Spleen (tissue), 7 donors: Measurements from ENCODE around the gene DLG1.

Experiments used
- CTCF ChIP-seq, 11 experiments: fragments of 200-600 bp in 7 of 11; fragments of 450-650 bp in 4 of 11; sonication (generic) in 4 of 11; IDR thresholded peaks in 8 of 11; conservative IDR thresholded peaks in 3 of 11; 1 replicate in 7 of 11; 2 replicates in 4 of 11; pipeline versions ENCODE4 v1.4.0 to v1.8.0; 2016 to 2021; ENCODE audit warnings: antibody characterized with exemption in 11 of 11, inconsistent platforms in 4 of 11, mild to moderate bottlenecking in 1 of 11
- POLR2A ChIP-seq, 3 donors: fragments of 450-650 bp; IDR thresholded peaks; one replicate each; pipeline ENCODE4 v1.5.1; 2017; ENCODE audit warnings: antibody characterized with exemption in 3 of 3, mild to moderate bottlenecking in 1 of 3
- donor health status: DM: no; HTN: no; CAD: no; lungs with moderate emphysema.
- donor health status: DM: no; HTN: no; CAD: no.
- donor health status: DM: no; HTN: no; CAD: no.

DNA sequence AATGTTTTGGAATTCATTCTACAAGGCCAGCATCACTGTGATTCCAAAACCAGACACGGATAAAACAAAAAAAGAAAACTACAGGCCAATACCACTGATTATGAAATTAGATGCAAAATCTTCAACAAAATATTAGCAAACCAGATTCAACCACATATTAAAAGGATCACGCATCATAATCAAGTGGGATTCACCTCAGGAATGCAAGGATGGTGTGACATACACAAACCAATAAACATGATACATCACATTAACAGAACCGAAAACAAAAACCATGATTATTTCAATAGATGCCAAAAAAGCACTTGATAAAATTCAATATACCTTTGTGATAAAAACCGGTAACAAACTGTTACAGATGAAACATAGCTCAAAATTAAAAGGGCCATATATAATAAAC lies 48.9 kb downstream of the DLG1 start:
- TF ChIP-seq POLR2A (IDR thresholded peaks at IDR 0.05) (no peak), CTCF (IDR thresholded peaks at IDR 0.05 in 8 of 11, conservative IDR thresholded peaks at IDR 0.05 in 3 of 11) (no peak)
